VCaP (cell line): ENCODE results near the gene VSTM2B.

Source experiments
- H3K27ac ChIP-seq: fragments of 450-650 bp; 2 replicates; pipeline ENCODE4 v1.5.1; 2017
- TF ChIP-seq, protein P1 (sequence below): fragments of 450-650 bp; conservative IDR thresholded peaks from 2 replicates; pipeline ENCODE4 v1.5.1; 2017; ENCODE audit warnings: mild to moderate bottlenecking, moderate library complexity

VSTM2B gene

DNA sequence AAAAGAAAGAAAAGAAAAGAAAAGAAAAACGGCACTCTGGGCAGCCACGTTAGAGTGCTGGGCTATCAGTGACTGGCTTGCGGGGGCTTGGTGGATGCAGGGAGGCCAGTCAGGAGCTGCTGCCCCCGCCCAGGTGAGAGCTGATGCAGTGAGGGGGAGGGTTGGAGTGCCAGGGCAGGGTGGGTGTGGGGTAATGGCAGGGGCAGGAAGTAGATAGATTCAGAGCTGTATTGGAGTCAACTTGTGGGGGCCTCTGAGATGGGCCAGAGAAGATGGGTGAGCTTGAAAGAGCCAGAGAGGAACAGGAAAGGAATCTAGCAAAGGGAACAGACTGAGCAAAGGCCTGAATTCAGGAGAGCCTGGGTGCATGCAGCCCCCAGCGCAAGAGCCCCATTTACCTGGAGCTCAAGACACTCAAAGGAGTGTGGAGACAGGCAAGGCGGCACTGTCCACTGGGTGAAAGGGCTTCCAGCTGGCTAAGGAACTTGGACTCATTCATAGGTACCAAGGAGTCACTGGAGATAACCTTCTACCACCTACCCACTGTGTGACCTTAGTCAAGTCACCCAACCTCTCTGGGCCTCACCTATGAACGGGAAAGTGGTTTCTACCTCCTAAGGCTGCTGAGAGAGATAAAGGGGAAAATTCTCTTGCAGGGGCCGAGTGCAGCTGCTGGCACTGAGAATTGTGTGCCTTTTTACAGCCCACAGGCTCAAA lies 20.2 kb downstream of the VSTM2B start:
- H3K27ac ChIP-seq, result no peak overlapping the region
- TF ChIP-seq, protein P1, sequence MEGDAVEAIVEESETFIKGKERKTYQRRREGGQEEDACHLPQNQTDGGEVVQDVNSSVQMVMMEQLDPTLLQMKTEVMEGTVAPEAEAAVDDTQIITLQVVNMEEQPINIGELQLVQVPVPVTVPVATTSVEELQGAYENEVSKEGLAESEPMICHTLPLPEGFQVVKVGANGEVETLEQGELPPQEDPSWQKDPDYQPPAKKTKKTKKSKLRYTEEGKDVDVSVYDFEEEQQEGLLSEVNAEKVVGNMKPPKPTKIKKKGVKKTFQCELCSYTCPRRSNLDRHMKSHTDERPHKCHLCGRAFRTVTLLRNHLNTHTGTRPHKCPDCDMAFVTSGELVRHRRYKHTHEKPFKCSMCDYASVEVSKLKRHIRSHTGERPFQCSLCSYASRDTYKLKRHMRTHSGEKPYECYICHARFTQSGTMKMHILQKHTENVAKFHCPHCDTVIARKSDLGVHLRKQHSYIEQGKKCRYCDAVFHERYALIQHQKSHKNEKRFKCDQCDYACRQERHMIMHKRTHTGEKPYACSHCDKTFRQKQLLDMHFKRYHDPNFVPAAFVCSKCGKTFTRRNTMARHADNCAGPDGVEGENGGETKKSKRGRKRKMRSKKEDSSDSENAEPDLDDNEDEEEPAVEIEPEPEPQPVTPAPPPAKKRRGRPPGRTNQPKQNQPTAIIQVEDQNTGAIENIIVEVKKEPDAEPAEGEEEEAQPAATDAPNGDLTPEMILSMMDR, result no peak

GRCh38 chr19:29546583-29547190 lies 20.9 kb downstream of the VSTM2B start:
- H3K27ac ChIP-seq, result no peak overlapping the region
- TF ChIP-seq, protein P1, result no peak

DNA sequence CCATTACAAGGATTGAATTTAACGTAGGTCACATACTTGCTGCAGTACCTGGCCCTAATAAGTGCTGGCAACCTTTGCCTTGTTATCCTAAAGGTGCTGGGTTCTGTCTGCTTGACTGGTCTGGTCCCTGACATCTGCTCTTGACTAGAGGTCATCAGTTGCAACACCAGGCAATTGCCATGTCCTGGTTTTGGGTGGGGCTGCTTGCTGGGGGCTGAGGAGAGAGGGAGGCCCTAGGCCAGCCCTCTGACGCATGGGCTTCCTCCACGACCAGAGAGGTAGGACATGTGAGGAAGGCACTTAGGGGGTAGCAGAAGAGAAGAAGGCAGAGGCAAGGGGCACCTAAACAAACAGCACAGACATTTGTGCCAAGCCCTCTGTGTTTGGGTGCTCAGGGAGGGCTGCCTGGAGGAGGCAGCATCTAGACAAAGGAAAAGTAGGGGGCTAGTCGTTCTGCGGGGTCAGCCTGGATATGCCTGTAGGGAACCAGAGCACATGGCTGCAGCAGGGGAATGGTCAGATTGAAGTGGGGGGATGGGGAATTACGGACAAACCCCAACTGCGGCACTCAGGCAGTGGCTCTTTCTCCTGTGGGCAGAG lies 21.7 kb downstream of the VSTM2B start:
- H3K27ac ChIP-seq, result no peak overlapping the region
- TF ChIP-seq, protein P1, result no peak

- TF ChIP-seq, protein P1, result no peak
- H3K27ac ChIP-seq, result no peak overlapping the region
These were observed 22.2 kb downstream of the VSTM2B start for GRCh38 chr19:29547981-29548380.

DNA sequence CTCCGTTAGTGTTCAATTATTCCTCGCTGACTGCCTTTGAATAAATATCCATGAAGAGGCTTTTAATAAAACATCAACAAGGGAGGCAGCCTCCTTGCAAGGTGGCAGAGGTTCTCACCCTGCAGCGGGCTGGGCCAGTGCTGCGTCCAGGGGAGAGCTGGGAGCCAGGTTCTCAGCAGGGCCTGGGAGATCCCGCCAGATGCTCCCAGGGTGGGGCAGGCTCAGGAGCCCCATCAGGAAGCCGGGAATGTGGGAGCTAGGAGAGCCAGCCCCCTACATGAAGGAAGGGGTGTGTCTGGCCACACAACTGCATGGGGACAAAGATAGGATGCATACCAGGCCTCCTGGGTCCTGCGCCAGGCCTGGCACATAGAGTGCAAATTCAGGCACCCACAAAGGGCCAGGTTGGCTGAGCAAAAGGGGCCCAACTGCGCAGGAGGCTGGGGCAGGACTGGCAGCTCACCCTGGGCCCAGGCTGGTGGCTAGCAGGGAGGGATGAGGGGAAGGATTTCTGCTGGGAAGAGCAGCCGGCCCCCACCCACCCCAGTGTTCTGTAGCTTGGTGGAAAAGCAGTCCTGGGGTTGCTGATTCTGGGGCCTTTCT lies 22.8 kb downstream of the VSTM2B start:
- TF ChIP-seq, protein P1, result no peak
- no peak overlapping the region for H3K27ac ChIP-seq

DNA sequence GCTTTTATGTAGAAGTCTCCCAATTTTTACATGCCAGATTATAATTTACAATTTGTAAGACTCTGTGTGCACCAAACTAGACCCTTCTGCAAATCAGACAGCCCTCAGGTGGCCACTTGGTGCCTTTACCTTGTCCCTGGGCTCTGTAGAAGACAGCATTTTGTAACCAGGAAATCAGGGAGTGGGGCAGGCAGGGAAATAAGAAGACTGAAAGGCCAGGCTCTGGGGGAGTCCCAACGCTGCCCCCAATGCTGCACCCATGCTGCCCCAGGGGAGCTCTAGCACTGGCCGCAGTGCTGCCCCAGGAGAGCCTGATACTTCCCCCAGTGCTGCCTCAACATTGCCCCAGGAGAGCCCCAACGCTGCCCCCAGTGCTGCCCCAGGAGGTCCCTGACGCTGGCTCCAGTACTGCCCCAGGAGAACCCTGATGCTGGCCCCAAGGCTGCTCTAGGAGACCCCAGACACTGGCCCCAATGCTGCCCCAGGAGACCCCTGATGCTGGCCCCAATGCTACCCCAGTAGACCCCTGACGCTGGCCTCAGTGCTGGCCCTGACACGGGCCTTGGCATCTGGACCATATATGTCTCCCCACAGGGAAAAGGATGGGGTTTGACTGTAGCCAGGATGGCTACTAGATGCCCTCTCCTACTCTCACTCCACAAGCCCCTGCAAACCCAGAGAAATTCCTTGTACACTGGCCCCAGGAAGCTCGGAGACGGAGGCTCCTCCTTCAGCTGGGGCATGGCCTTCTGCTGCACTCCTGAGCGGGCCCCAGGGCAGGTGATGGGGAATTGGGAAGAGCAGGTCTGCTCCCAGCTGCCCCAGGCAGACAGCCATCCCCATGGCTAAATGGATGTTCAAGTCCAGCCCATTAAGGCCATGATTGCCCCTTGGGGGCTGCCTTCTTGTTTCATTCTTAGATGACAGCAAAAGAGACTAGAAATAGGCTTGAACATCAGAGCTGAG lies 23.6 kb downstream of the VSTM2B start:
- no peak overlapping the region for H3K27ac ChIP-seq
- TF ChIP-seq, protein P1, result no peak
